Tibial artery (tissue), 4 donors: ENCODE measurements around the gene HGS.

Experiments
- DNase-seq, 2 donors: peaks; one replicate each; pipeline ENCODE4 v3.0.0-alpha.2; 2019
- H3K27ac ChIP-seq, 2 donors: fragments of 200-600 bp; sonication (generic) in 1 of 2; 1 replicate in 1 of 2; 2 replicates in 1 of 2; pipeline ENCODE4 v1.5.1; 2018 to 2019; ENCODE audit warnings: mild to moderate bottlenecking in 1 of 2
- H3K27me3 ChIP-seq, 2 donors: fragments of 200-600 bp; sonication (generic) in 1 of 2; one replicate each; pipeline versions ENCODE4 v1.5.1 to v1.6.0; 2016 to 2019
- H3K36me3 ChIP-seq, 3 donors: fragments of 200-600 bp; sonication (generic) in 2 of 3; one replicate each; pipeline ENCODE4 v1.5.1; 2016 to 2019; ENCODE audit warnings: mild to moderate bottlenecking in 2 of 3
- H3K4me1 ChIP-seq, 4 donors: fragments of 200-600 bp; sonication (generic) in 2 of 4; 1 replicate in 3 of 4; 2 replicates in 1 of 4; pipeline ENCODE4 v1.5.1; 2016 to 2019
- H3K4me3 ChIP-seq, 2 donors: fragments of 200-600 bp; sonication (generic) in 1 of 2; 1 replicate in 1 of 2; 2 replicates in 1 of 2; pipeline ENCODE4 v1.5.1; 2018 to 2019; ENCODE audit warnings: mild to moderate bottlenecking in 2 of 2
- H3K9me3 ChIP-seq, 3 donors: fragments of 200-600 bp; sonication (generic) in 1 of 3; one replicate each; pipeline ENCODE4 v1.5.1; 2016 to 2019
- CTCF ChIP-seq, 2 experiments: fragments of 200-600 bp in 1 of 2; fragments of 450-650 bp in 1 of 2; IDR thresholded peaks; one replicate each; pipeline ENCODE4 v1.5.1; 2017 to 2019; ENCODE audit warnings: antibody characterized with exemption in 2 of 2, mild to moderate bottlenecking in 1 of 2, moderate library complexity in 1 of 2
- intact Hi-C: fragments of 100-400 bp; cut with DNase I; formaldehyde crosslinking; loops from one replicate; pipeline ENCODE4 v1.15.0; 2023; ENCODE audit warnings: low total_unique reads

The HGS gene

GRCh38 chr17:81638683-81639082, 45.1 kb upstream of the HGS start:
- intact Hi-C loops: no loop called here
- TF ChIP-seq CTCF (IDR thresholded peaks at IDR 0.05): no peak
- no peak for DNase-seq
- Histone ChIP-seq H3K4me3 (no peak overlapping the region), H3K27me3 (no peaks in the 10 kb centered on the region), H3K27ac (no peak overlapping the region), H3K36me3 (peaks cover 0 to 19% (median 0%) of the 10 kb centered on the region in 3 donors), H3K9me3 (no peaks in the 10 kb centered on the region), H3K4me1 (peaks cover 0 to 35% (median 24%) of the 10 kb centered on the region in 4 donors)

DNA sequence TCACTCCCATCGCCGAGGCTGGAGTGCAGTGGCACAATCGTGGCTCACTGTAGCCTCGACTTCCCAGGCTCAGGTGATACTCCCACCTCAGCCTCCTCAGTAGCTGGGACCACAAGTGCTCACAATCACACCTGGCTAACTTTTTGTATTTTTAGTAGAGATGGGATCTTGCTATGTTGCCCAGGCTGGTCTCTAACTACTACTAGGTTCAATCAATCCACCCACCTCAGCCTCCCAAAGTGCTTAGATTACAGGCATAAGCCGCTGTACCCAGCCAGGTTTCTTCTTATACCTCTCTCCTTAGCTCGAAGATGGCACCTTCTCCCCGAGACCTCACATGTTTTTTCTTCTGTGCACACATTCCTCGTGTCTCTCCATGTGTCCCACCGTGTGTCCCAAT, 43.8 kb upstream of the HGS start:
- no peak for TF ChIP-seq CTCF (IDR thresholded peaks at IDR 0.05)
- Histone ChIP-seq H3K36me3 (peaks cover 0 to 19% (median 0%) of the 10 kb centered on the region in 3 donors), H3K27ac (no peak overlapping the region), H3K27me3 (no peaks in the 10 kb centered on the region), H3K4me3 (no peak overlapping the region), H3K4me1 (peaks cover 0 to 21% (median 13%) of the 10 kb centered on the region in 4 donors), H3K9me3 (no peaks in the 10 kb centered on the region)
- intact Hi-C loops: no loop called here
- no peak for DNase-seq

DNA sequence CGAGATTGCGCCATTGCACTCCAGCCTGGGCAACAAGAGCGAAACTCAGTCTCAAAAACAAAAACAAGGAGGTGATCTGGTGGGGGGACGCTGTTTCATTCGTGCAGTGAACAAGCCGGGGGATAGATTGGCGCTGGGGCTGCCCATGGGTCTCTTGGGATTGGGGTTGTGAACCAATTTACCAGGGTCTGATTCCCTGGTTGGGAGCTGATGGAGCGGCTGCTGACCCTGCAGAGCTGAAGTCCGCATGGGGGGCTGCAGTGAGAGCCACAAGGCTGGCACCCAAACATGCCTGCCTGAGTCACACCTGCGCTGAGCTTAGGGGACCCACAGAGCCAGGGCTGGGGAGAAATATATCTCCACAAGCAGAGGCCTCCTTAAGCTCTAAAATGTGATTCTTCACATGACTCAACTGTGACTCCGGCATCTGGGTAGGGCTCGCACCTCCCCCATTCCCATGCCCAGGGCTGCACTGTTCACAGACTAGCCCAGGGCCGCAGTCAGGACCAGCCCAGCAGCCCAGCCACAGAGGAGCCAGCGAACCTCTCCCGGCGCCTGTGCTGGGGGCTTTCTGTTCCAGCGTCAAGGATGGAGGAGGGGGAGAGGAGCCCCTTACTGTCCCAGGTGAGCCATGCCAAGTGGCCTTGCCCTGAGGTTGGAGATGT, 41.9 kb upstream of the HGS start:
- intact Hi-C loops: no loop called here

GRCh38 chr17:81644496-81644895, 39.3 kb upstream of the HGS start:
- peaks cover 0 to 10% (median 0%) of the 10 kb centered on the region in 4 donors for H3K4me1 ChIP-seq
- intact Hi-C loops: no loop called here
- no peaks in the 10 kb centered on the region for H3K9me3 ChIP-seq
- no peak overlapping the region for H3K4me3 ChIP-seq
- no peak overlapping the region for H3K27ac ChIP-seq
- no peak for DNase-seq
- peaks cover 0 to 33% of the 10 kb centered on the region in 2 donors for H3K27me3 ChIP-seq
- no peak for TF ChIP-seq CTCF (IDR thresholded peaks at IDR 0.05)
- peaks cover 0 to 22% (median 0%) of the 10 kb centered on the region in 3 donors for H3K36me3 ChIP-seq

More for the DNA sequence above, 41.9 kb upstream of the HGS start:
- H3K9me3 ChIP-seq: no peaks in the 10 kb centered on the region
- H3K27ac ChIP-seq: no peak overlapping the region
- DNase-seq: no peak
- no peak overlapping the region for H3K4me3 ChIP-seq
- H3K27me3 ChIP-seq: peaks cover 0 to 7% of the 10 kb centered on the region in 2 donors
- peaks cover 0 to 22% (median 0%) of the 10 kb centered on the region in 3 donors for H3K36me3 ChIP-seq
- peaks cover 0 to 7% (median 3%) of the 10 kb centered on the region in 4 donors for H3K4me1 ChIP-seq
- TF ChIP-seq CTCF (IDR thresholded peaks at IDR 0.05): no peak

DNA sequence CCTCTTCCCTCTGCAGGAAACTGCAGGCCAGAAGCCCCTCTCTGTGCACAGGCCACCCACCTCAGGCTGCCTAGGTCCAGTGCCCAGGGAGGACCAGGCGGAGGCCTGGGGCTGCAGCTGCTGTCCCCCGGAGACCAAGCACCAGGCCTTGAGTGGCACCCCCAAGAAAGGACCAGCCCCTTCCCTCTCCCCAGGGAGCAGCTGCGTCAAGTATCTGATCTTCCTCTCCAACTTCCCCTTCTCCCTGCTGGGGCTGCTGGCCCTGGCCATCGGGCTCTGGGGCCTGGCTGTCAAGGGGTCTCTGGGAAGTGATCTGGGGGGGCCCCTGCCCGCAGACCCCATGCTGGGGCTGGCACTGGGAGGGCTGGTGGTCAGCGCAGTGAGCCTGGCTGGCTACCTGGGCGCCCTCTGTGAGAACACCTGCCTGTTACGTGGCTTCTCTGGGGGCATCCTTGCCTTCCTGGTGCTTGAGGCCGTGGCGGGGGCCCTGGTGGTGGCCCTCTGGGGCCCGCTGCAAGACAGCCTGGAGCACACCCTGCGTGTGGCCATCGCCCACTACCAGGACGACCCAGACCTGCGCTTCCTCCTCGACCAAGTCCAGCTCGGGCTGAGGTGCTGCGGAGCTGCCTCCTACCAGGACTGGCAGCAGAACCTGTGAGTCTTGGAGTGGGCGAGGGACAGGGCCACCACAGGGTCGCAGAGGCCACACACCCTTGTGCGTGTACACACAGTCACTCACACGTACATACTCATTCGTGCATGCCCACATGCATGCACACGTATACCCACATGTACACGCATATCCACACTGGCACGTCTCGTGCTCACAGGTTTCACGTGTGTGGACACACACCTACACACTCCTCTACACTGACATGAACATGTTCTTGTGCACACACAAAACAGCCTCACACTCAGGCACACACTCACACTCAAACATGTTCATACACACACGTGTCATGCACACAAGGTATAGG, 38.5 kb upstream of the HGS start:
- Histone ChIP-seq H3K9me3 (no peaks in the 10 kb centered on the region), H3K27ac (no peak overlapping the region), H3K36me3 (peaks cover 0 to 18% (median 0%) of the 10 kb centered on the region in 3 donors), H3K4me1 (peaks cover 0 to 10% (median 0%) of the 10 kb centered on the region in 4 donors), H3K27me3 (peaks cover 0 to 40% of the 10 kb centered on the region in 2 donors), H3K4me3 (no peak overlapping the region)
- DNase-seq: no peak
- intact Hi-C loops: no loop called here
- no peak for TF ChIP-seq CTCF (IDR thresholded peaks at IDR 0.05)
